A549 (cell line): Measurements from ENCODE around the gene TMEM119.

Source experiments
- HEYL ChIP-seq: fragments of 250-450 bp; sonication (Bioruptor Pico); IDR thresholded peaks from 2 replicates; pipeline ENCODE4 v1.8.0; 2021; ENCODE audit warnings: mild to moderate bottlenecking, moderate library complexity
- SREBF2 ChIP-seq: fragments of 450-650 bp; IDR thresholded peaks from 2 replicates; pipeline ENCODE4 v1.6.1; 2014; ENCODE audit warnings: mild to moderate bottlenecking, moderate library complexity
- USF2 ChIP-seq: fragments of 450-650 bp; IDR thresholded peaks from 2 replicates; pipeline ENCODE4 v1.6.1; 2014; ENCODE audit warnings: antibody characterized with exemption
- TF ChIP-seq, protein P1 (sequence below): fragments of >200 bp; sonication (Bioruptor Twin); formaldehyde crosslinking; IDR thresholded peaks from 3 replicates; pipeline ENCODE4 v1.5.1; 2016

DNA sequence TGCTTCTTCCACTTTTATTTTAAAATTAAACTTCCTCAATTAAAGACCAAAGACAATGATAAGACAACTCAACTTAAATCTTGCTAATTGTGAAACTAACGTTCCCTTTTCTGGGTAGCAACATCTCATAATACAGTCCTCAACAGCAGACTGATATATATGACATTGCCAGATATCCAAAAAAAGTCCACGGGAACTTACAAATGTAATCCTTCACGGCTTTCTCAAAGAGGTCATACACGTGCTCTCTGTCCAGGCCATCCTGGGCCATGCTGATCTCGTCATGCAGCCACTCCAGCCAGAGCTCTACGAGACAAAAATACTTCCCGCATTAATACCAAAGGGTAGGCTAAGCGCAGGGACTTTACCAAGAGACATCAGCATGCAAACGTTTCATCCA lies 50.2 kb downstream of the TMEM119 start:
- TF ChIP-seq, protein P1, sequence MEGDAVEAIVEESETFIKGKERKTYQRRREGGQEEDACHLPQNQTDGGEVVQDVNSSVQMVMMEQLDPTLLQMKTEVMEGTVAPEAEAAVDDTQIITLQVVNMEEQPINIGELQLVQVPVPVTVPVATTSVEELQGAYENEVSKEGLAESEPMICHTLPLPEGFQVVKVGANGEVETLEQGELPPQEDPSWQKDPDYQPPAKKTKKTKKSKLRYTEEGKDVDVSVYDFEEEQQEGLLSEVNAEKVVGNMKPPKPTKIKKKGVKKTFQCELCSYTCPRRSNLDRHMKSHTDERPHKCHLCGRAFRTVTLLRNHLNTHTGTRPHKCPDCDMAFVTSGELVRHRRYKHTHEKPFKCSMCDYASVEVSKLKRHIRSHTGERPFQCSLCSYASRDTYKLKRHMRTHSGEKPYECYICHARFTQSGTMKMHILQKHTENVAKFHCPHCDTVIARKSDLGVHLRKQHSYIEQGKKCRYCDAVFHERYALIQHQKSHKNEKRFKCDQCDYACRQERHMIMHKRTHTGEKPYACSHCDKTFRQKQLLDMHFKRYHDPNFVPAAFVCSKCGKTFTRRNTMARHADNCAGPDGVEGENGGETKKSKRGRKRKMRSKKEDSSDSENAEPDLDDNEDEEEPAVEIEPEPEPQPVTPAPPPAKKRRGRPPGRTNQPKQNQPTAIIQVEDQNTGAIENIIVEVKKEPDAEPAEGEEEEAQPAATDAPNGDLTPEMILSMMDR: no peak
- no peak for TF ChIP-seq SREBF2
- TF ChIP-seq HEYL (CRISPR knock-in tag): no peak
- TF ChIP-seq USF2: no peak
